NCI-H1092 treated with DMSO at 0.1 percent for 48 hours (cell line): ENCODE data around the gene AKAP10.
"Not testable (repeated sequence)": the region's sequence is repeated elsewhere in the genome, so short reads cannot be mapped to it uniquely, and the experiment has no call there.

ENCODE experiments used
- DNase-seq: peaks from one replicate; lab custom pipeline; 2025; lab: John Stamatoyannopoulos, UW

The AKAP10 gene

GRCh38 chr17:19978805-19979211 lies 1.2 kb upstream of the AKAP10 start:
- no peak for DNase-seq

GRCh38 chr17:19978209-19978802 lies 678 bp upstream of the AKAP10 start:
- DNase-seq: no peak

DNA sequence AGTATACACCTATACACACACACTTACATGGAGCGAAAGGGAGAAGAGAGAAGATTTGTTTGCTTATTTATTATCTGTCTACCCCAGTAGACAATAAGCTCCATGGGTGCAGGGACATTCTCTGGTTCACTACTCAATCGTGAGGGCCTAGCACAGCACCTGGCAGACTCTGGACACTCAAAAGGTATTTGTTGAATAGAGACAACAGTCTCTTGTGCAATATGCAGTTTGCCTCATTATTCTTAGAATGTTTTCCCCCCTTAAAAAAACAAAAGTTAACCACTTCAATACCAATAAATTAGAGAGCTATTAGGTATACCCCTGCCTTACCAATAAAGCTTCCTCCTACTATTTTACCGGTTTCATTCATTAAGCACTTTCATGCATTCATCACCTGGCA lies 2.0 kb downstream of the AKAP10 start:
- no peak for DNase-seq

GRCh38 chr17:19973156-19973555 lies 4.5 kb downstream of the AKAP10 start:
- DNase-seq: no peak

- not testable (repeated sequence) for DNase-seq
These were observed 14.7 kb downstream of the AKAP10 start for GRCh38 chr17:19962954-19963353.

- DNase-seq: no peak
These were observed 19.6 kb downstream of the AKAP10 start for GRCh38 chr17:19958023-19958422.

GRCh38 chr17:19955099-19955498 lies 22.5 kb downstream of the AKAP10 start:
- DNase-seq: no peak

DNA sequence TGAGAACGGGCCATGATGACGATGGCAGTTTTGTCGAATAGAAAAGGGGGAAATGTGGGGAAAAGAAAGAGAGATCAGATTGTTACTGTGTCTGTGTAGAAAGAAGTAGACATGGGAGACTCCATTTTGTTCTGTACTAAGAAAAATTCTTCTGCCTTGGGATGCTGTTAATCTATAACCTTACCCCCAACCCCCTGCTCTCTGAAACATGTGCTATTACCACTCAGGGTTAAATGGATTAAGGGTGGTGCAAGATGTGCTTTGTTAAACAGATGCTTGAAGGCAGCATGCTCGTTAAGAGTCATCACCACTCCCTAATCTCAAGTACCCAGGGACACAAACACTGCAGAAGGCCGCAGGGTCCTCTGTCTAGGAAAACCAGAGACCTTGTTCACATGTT lies 26.2 kb downstream of the AKAP10 start:
- DNase-seq: not testable (repeated sequence)

- not testable (repeated sequence) for DNase-seq
These were observed 26.9 kb downstream of the AKAP10 start for GRCh38 chr17:19950624-19951195.

GRCh38 chr17:19948116-19948943 lies 29.3 kb downstream of the AKAP10 start:
- no peak for DNase-seq

GRCh38 chr17:19946921-19947320 lies 30.7 kb downstream of the AKAP10 start:
- DNase-seq: no peak

DNA sequence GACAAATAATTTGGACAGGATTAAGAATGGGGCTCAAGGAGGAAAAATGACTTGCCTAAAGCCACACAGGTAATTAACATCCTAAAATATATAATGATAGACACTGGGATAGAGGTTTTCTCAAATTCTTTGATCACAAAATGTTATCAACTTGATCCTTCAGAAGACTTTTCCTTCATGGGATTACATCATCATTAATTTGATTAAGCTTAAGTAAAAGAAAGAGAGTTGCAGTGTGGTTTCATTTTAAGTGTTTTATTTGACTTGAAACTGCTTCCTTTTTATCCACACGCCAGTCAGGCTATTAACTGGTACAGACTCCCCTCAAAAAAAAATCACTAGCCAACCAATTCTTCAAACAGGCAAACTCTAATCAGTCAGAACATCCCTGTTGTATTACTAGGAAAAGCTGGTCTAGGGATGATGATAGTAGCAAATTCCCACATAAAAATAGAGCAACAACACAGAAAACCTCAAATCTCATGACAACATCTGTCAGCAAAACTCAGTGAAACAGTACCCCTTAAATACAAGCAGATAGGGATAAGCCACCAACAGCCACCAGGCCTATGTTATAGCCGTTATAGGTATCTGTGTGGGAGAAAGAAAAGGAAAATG lies 32.5 kb downstream of the AKAP10 start:
- DNase-seq: no peak

GRCh38 chr17:19943599-19943998 lies 34.0 kb downstream of the AKAP10 start:
- no peak for DNase-seq

DNA sequence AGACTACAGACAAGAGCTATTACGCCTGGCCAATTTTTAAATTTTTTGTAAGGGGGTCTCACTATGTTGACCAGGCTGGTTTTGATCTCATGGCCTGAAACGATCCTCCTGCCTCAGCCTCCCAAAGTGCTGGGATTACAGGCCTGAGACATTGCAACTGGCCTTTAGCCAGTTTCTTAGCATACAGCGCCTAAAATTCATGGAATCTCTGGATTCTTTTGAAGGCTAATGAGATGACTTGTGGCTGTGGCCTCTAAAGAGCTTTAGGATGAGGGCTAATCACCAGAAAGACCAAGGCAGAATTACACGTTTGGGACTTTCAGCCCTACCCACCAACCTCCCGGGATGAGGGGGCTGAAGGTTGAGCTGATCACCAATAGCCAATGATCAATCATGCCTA lies 34.6 kb downstream of the AKAP10 start:
- DNase-seq: no peak

DNA sequence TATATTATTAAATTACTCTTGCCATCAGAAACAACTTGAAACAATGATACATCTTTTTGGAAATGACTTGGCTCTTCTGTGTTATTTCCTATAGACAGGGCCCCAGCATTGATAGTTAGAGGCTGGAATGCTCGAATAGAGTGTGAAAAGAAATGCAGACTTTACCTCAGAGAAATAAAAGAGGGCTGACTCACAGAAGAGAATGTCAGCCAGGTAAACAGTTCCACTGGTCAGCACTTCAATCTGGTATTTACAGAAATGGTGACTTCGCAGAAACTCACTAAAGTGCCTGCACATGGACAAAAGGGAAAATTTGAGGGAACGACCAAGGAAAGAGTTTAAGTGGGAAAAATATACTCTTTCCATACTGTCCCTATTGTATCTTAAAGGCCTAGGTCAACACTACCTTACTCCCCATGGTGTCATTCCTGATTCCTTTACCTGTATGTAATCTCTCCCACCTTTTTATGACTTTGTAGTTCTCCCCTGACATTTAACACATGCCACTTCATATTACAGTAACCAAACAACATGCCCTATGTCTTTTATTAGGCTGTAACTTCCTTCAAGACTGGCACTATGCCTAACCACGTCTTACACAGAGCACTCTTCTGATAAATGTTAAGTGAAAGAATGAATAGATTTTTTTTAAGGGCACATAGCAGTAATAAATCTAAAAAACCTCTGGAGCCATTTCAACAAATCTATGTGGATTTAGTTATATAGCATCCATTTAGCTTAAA lies 36.7 kb downstream of the AKAP10 start:
- no peak for DNase-seq

DNA sequence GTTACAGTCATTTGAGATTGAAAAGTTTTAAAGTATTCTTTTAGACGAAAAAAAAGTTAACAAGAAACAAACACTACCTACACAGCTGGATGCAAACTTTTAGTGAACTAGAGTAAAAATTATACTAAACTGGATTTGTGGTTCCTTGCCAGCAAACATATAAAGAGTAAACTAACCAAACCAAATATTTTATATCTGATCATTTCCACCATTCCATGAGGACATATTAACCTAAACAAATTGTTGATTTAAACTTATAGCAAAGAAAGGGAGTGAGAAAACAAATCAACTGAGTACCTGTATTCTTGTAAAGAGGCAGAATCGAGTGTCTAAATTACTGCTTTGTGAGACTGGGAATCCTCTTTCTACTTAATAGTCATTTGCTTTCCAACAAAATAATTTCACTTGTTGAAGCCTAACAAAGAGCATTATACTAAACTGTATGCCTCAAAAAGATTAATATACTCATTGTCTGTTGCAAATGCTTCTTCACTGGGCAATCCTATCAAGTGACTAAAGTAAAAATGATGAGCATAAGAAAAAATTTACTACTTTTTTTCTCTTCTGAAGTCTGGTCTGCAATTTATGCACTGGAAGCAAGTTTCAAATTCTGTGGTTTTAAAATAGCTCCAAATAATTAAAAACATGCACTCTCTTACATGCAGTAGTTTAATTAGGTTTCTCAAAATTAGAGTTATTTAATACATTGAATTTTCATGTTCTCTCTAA lies 37.5 kb downstream of the AKAP10 start:
- DNase-seq: no peak

DNA sequence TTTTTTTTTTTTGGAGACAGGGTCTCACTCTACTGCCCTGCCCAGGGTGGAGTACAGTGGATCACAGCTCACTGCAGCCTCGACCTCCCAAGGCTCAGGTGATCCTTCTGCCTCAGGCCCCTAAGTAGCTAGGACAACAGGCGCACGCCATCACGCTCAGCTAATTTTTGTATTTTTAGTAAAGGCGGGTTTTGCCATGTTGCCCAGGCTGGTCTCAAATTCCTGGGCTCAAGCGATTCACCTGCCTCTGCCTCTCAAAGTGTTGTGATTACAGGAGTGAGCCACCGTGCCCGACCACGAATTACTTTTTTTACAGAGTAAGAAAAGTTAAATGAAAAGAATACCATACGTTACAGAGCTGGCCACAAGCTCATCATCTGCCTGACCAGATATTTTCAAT lies 38.9 kb downstream of the AKAP10 start:
- no peak for DNase-seq

DNA sequence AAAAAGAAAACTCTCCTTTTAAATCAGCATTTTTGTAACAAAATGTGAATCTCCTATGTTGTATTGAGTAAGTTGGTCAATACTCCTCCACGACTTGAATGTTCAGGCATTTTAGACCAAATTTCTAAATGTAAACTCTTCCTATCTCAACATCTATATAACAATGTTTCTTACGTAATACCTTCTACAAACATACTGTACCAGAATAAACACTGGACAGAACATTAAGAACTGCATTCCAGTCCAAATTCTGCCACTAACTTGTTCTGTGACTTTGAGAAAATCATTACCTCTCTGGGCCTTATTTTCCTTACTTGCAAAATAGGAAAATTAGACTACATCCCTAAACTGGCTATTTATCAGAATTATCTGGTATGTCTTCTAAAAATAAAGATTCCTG lies 40.1 kb downstream of the AKAP10 start:
- no peak for DNase-seq

- no peak for DNase-seq
These were observed 42.5 kb downstream of the AKAP10 start for GRCh38 chr17:19935169-19935568.

DNA sequence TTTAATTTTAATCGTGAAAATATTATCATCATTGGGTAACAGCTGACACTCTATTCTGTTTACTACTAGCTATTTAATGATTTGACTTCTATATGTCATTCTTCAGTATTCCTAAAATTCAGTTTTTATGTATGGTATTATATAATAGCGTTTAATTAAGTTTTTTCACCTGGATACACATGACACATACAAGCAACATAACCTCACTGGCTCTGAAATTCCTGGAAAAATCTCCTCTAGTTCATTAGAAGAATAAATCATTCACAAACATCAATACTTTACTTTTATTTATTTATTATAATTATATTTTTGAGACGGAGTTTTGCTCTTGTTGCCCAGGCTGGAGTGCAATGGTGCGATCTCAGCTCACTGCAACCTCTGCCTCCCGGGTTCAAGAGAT lies 44.0 kb downstream of the AKAP10 start:
- no peak for DNase-seq

DNA sequence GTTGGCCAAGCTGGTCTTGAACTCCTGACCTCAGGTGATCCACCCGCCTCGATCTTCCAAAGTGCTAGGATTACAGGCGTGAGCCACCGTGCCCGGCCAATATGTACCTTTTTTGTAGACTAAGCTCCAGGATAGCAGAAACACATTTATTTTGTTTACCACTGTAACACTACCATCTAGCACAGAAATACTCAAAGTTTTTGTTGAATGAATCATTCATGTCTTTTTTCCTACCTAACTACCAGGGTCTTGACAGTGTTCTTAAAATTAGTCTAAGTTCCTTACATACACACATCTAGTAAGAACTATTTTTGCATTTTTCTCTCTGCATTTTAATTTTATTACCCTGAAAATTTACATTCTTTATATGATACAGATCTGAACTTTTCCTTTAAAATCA lies 44.4 kb downstream of the AKAP10 start:
- DNase-seq: no peak

DNA sequence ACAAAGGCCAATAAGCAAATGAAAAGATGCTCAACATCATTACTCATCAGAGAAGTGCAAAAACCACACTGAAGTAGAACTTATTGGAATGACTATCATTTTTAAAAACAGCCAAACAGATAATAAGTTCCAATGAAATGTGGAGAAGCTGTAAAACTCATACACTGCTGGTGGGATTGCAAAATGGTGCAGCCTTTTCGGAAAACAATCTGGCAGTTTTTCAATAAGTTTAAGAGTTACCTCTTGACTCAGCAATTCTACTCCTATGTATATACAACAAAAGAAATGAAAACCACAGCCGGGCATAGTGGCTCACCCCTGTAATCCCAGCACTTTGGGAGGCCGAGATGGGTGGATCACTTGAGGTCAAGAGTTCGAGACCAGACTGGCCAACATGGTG lies 49.3 kb downstream of the AKAP10 start:
- DNase-seq: no peak
